SHP77 treated with DMSO at 0.1 percent for 48 hours (cell line): ENCODE measurements around the gene CNKSR2.
"Not testable (repeated sequence)": the region's sequence is repeated elsewhere in the genome, so short reads cannot be mapped to it uniquely, and the experiment has no call there.

Source experiments
- DNase-seq: peaks from one replicate; lab custom pipeline; 2025; lab: John Stamatoyannopoulos, UW

CNKSR2 gene

DNA sequence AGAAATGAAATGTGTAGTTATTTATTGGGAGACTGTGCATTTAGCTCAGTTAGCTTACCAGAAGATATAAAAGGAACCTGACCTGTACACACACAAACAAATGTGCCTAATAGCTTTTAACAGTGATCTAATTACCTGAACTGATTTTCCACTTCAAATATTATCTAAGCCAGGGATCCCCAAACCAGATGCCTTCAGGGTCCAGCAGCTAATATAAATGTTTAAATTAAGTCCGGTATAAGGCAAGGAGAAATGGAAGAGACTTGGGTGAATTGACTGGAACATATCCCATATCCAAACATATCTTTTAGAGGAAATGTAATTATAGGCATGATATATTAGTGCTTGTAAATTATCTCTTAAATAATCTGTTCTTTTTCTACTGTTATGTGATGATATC lies 66.7 kb downstream of the CNKSR2 start:
- no peak for DNase-seq

DNA sequence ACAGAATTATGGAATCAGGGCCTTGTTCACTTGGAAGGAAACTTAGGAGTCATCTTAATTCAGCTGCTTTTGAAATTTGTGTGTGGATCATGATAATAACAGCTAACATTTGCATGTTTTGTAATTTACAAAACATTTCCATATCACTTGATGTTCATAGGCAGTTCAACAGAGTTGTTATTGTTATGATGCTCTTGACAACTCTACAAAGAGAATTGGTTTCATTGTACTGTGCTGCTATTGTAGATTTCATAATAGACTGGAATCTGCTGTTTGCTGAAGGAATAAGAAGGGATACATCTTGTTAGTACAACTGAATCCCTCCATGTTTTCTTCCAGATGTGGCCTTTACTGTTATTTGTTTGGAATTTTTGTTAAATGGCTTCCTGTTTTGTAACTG lies 83.5 kb downstream of the CNKSR2 start:
- no peak for DNase-seq

DNA sequence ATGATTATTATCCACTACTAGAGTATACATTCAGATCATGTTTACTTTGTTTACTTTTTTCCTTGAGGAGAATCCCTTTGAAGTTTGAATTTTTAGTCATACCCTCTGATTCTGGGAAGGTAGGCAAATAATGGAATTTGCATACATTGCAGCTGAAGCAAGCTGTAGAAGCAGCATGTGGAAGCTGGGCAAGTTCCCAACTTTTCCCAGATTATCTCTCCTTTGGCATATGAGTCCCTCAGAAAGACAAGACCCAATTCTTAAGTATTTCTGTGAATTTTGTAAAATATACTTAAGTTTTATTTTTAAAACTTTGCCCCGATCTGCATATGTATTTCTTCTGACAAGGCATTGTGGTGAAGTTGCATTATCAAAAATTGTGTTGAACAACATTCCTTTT lies 94.9 kb downstream of the CNKSR2 start:
- DNase-seq: no peak

DNA sequence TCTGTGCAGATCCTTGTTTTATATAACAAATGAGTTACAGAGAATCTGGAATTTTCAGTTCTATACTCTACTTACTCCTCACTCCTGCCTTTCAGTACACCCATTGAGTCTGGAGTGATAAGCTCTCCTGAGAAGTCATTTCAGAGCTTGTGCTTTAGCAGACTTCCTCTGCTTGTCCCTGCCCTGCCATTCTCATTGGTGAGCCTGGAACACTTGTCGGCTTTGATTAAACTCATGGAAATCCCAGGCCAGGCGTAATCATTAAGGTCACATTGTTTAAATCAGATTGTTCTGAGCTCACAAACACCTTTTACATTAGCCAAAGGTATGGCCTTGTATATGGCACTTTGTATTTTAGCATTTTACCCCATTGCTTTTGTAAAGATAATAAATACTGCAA lies 102.7 kb downstream of the CNKSR2 start:
- no peak for DNase-seq

DNA sequence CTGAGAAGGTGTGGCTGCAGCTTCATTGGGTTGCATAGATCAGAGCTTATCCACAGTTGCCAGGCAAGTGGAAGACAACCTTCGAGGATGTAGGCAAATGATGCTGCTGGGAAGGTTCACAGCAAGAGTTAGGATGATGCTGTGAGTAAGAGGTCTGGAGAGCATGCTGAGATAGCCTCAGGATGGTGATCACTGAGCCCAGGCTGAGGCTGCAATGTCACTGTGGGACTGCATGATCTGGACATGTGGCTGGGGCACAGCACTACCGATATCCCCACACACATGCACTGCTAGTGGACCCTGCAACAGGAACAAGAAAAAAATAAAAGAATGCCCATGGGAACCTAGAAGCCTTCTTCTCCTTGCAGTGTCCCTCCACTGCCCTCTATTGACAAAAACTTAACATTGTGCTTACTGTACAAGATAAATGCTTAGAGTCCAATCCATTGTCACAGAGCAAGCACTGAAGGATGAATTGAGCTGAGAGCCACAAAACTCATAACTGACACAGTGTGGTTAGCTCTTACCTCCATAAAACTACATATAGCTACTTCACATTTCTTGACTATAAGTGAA lies 105.6 kb downstream of the CNKSR2 start:
- DNase-seq: no peak

DNA sequence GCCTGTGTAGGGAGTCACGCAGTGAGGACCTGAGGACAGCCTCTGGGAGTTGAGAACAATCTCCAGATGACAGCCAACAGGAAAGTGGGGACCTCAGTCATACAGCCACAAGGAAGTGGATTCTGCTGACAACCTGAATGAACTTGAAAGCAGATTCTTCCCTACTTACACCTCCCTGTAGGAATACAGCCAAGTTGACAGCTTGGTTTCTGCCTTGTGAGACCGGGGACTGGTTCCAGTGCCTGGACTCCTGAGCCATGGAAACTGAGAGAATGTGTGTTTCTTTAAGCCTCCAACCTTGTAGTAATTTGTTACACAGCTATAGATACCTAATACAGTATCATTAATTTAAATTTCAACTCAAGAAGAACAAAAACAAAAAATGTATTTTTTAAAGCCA lies 107.5 kb downstream of the CNKSR2 start:
- DNase-seq: no peak

DNA sequence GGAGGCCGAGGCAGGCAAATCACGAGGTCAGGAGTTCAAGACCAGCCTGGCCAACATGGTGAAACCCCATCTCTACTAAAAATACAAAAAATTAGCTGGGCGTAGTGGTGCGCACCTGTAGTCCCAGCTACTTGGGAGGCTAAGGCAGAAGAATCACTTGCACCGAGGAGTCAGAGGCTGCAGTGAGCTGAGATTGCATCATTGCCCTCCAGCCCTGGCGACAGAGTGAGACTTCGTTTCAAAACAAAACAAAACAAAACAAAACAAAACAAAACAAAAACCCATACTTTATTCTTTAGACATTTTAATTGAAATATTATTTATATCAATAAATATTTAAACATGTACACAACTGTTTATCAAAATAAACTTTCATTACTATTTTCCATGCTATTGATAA lies 109.8 kb downstream of the CNKSR2 start:
- DNase-seq: not testable (repeated sequence)

DNA sequence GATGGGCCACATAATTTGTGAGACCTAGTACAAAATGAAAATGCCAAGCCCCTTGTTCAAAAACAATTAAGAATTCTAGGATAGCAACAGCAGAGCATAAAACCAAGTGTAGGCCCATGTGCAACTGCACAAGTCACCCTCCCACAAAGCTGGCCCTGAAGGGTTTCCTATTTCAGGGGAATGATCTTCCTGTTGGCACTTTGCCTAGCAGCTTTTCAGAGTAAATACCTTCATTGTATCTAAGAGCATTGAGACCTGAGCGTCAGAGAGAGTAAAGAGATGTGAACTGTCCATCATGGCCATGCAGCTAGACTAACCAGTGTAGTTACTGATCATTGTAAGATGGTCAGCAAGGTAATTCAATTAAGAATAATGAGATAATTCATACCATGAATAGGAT lies 113.6 kb downstream of the CNKSR2 start:
- DNase-seq: peak; percentile 64

DNA sequence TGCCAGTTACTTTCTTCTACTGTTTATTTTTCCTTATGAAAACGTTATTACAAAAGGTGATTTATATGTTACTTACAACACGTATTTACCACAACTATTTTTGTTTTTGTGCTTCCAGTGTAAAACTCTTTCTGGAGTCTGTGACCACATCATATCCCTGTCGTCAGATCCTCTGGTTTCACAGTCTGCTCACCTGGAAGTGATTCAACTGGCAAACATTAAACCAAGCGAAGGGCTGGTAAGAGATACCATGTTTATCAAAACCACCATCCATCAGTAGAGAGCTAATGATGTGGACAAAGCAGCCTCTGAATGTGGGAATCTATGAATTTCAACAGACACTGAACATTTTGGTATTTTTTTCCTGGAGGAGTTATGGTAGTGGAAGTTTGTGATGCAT lies 116.1 kb downstream of the CNKSR2 start:
- DNase-seq: no peak

DNA sequence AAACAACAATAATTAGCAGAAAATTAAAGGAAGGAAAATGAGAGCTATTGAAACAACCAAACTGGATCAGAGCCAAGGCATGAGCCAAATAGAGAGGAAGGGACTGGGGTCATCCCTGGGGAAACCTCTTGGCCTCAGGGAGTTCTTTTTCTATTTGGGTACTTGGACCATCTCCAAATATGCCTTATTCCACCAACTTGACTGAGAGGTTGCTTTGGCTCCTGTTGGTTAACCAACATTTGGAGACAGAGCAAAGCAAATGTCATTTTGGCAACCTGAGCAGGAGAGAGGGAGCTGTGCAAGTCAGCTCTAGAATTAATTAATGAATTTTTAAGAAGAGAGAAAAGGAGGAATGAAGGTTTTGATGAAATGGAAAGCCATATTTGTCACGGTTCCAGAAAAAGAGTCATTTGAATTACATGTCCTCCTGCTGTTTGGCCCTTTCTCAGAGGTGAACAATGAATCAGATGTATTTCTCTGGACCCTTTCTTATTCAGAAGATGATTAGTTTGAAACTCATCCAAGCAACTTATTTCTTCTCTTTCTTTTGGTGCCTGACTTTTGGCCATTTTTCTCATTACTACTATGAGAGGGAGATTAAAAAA lies 119.1 kb downstream of the CNKSR2 start:
- DNase-seq: no peak

DNA sequence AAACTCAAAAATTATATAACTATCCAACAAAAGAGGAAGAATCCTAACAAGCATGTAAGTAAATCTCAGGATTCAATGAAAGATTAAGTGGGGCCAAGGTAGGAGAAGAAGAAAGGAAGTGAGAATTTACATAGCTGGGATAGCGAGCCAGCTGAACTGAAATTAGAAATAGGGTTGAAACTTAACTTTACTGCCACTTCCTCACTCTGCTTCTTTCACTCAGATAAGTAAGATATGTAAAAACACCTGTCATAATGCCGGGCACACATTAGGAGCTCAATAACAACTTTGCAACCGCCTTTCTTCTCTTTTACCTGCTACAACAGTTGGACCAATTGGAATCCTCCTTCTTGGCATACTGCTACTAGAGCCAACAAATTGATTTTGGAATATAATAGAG lies 129.4 kb downstream of the CNKSR2 start:
- no peak for DNase-seq

DNA sequence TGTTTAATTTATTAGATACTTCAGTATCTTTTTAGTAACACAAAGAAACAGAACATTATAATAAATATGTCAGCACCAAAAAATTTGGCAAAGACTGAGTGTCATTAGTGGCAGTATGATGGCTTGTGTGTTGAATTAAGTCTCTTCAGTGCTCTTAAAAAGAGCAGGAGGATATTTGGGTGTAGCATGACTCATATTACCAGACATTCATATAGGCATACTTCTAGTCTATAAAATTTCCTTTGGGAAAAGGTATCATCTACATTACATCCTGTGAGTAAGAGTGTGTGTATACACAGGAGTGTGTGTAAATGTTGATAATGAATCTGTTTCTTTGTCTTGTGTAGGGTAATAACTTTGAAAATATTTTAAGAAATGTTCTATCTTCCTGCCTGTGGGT lies 135.7 kb downstream of the CNKSR2 start:
- DNase-seq: no peak

DNA sequence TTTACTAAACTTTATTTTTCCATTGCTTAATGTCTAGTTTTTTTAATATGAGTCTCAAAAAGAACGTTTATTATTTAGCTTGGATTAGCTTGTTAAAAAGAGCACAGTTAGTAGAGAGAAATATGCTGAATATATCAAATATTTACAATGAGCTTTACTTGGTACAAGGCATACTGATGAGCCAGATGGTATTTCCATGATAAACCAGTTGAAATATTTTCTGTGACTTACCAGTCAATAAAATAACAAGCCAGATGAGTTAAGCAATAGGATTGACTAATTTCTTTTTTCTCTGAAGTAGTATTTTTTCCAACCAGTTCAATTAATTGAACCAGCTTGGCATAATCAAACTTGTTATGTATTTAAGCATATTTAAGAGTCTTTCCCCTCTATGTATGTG lies 149.8 kb downstream of the CNKSR2 start:
- DNase-seq: no peak

DNA sequence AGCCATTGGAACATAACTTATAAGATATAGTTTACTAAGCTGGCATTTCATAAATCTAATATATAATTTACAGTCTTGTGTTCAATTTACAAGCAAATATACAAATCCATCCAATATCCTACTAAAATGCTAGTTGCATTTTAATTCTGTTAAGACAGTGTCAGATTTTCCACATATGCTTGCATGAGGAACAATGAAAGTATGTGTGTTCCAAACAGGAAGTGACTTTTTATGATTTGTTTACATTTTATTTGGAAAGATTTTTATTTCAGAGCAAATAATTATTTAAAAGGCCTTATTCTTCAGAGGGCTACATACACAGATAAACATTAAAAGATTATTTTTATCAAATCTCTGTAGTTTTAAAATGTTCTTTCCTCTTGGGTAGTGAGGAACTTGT lies 153.9 kb downstream of the CNKSR2 start:
- no peak for DNase-seq

DNA sequence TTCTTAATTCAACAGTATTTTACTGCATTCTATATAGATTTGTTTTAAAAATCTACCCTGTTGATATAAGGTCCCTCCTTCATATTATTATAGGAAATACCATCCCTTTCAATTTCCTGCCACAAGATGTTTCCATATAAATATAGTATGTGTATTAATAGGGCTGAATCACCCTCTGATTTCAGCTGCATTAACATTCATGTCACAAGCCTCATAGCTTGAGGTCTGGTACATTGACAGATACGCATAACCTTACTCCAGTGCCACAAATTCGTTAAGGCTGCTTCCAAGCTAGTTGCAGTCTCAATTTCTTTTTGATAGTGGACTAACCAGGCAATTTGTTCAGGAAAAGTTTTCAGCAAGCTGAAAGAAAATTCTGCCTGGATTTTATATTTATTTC lies 155.6 kb downstream of the CNKSR2 start:
- no peak for DNase-seq

DNA sequence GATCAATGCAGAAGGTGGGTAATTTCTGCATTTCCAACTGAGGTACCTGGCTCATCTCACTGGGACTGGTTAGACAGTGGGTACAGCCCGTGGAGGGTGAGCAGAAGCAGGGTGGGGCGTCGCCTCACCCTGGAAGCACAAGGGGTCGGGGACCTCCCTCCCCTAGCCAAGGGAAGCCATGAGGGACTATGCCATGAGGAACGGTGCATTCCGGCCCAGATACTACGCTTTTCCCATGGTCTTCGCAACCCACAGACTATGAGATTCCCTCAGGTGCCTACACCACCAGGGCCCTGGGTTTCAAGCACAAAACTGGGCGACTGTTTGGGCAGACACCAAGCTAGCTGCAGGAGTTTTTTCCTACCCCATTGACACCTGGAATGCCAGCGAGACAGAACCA lies 170.4 kb downstream of the CNKSR2 start:
- not testable (repeated sequence) for DNase-seq

DNA sequence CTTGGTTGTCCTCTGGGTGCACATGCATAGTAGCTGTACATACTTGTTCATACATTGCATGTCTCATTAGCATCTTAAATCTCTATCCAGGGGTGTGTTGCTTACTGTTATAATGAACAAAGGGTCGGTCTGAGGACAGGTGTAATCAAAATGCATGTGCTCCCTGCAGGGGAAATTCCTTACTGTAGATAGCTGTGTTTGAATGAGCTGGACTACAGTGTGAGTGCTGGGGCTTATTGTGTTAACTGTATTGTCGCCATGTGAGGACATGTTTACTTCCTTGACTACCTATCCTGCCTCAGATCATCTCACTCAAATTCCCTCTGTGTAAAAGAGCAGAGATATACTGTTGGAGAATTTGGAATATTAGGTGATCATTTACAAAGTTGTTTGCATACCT lies 185.2 kb downstream of the CNKSR2 start:
- DNase-seq: no peak

DNA sequence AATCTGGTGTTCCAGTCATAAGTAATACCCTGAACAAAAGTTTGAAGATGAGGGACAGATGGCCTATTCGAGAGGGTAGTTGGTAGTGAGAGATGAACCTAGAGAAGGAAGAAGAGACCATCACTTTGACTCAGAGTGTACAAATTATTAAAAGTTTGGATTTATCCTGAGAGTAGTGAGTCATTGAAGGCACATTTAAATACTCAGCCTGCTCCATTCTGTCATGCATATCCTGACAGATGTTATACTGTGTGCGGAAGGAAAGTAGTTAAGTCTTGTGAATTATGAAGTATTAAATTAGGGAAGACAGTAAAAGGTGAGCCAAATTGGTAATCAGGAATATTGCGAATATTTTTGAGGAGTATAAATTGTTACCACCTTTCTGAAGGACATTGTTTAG lies 190.8 kb downstream of the CNKSR2 start:
- no peak for DNase-seq

DNA sequence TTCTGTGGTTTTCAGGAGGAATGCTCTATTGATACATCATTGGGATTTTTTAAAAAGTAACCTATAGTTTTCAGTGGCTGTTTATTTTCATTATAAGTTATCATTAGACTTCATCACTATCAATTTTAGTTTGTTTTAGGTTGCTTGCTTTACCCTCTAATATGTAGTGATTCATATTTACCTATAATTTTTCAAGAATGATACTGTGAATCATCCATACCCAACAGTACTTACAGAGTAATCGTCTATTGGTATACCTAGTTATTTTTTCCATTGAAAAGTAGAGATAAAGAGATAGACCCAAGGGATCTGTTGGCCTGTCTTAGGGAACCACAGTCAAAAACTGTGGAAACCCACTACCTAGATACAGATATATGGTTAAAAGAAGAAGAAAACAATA lies 200.6 kb downstream of the CNKSR2 start:
- DNase-seq: no peak

DNA sequence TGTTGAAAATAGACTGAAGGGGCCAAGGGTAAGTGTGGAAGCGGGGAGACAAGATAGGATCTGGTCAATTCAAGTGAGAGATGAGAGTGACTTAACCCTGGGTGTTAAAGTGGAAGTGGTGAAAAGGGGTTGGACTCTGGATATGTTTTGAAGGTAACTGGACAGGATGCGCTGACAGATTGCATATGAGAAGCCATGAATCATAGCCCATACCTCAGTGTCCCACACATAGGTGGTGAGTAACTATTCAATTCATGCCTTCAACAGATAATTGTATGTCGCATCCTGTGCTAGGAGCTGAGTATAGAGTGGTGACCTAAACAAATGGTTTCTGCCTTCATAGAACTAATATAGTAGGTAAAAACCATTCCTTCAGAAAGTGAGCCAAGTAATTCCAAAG lies 207.3 kb downstream of the CNKSR2 start:
- no peak for DNase-seq

DNA sequence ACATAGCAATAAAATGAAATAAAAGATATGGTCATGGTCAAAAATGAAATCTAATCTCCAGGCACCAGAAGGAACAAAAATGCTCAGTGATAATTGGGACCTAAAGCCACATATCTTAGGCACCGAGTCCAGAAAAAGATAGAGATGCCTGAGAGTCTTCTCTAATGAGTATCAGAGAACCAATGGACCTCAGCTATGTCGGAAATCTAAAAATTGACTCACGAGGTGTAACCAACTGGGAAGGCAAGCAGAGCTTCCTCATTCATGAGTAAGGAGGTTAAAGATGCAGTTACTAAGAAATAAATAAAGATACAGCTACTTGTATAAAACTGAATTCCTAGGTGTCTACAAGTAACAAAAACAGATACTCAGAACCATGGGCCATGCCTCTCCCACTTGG lies 211.8 kb downstream of the CNKSR2 start:
- DNase-seq: no peak

DNA sequence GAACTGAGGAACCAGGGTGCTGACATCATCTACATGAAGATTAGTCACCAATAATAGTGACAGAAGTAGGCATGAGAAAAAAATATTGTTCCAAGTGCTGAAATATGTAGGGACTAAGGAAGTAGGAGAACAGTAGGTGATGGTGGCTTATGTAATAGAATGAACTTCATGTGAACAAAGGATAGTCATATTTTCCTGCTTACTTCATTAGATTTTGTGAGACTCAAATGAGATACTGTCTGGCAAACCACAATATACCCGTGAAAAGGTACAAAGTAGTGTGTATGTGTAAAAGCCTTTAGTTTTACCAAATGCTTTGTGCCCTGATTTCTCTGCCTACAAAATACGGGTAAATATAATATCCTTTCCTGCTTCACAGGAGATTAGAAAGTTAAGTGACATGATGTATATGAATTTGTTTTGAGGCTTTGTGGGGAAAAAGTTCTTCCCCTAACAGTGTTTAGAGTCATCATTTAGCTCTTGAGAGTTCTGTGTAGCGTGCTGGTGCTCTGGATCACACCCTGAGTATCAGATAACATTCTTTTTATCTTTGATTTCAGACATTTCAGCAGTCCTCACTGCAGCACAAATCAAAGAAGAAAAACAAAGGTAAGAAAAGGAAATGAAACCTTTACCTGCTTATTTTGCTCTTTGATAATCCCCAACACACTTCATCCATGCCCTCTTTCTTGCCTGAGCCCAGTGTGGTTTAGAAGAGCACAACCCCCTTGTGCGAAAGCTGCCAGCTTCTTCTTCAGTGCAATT lies 216.0 kb downstream of the CNKSR2 start:
- no peak for DNase-seq

DNA sequence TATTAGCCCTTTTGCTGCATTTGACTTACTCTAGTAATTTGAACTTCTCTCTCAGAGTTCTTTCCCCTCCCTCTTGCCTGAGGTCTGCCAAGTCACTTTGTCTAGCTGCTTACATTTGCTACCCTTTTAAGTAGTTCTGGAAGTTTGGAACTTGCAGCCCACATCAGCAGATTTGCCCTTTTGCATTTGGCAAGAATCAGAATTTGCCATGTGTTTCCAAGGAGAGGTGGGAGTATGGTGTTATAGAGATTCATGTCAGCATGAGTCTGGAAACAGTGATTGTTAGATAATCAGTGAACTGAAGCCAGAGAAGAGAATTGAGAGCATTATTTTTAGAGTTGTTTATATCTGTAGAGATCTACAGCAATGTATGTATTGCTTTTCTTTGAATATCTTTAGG lies 231.8 kb downstream of the CNKSR2 start:
- DNase-seq: no peak

DNA sequence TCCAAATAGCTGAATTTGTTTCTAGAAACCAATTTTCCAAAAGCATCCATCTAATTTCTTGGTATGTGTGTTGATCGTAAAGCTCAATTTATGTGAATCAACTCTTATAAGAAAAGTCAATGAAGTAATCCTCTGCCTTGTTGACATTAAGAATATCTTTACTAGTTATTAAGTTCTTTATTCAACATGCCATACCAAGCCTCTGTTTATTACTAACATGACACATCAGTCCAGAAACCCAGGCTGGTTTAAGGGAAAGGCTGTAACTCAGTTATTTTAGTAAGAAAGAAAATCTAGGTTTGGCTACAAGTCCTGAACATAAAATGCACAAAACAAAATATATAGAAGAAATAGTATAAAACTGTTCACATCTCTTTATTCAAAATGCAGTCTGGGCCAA lies 235.9 kb downstream of the CNKSR2 start:
- DNase-seq: no peak
